Measurements from ENCODE around the gene MAFG. TPM values are rescaled to one million over a fixed set of nuclear protein-coding genes. Genes with fewer than 3 reads are reported as not detected.

Gene MAFG
- total and polyA plus RNA-seq, 2 of the 13 experiments (the other 11 are each of a cell fraction or from before 2014, with no cell fraction given): 14.5 to 20.0 TPM

GRCh38 chr17:81960130-81960958 lies 32.8 kb upstream of the MAFG start (continued):
- peak; percentile 34 for TF ChIP-seq ARID4A (CRISPR knock-in tag; IDR thresholded peaks at IDR 0.05; ENCODE audit: borderline replicate concordance)
- TF ChIP-seq ZNF772 (CRISPR knock-in tag; IDR thresholded peaks at IDR 0.05): peak; percentile 62; the same call in 1 of the 2 replicates
- 0 out of 2 replicates have a peak, but pooled peaks have one; percentile 25 for TF ChIP-seq PAWR (CRISPR knock-in tag; IDR thresholded peaks at IDR 0.05; ENCODE audit: borderline replicate concordance)
- no peak for TF ChIP-seq HNF4A (CRISPR knock-in tag; IDR thresholded peaks at IDR 0.05)
- peak; percentile 58 for TF ChIP-seq HNRNPK (IDR thresholded peaks at IDR 0.05; ENCODE audit: low read depth, low read length, poor library complexity, severe bottlenecking)
- TF ChIP-seq AFF4 (CRISPR knock-in tag; IDR thresholded peaks at IDR 0.05): peak; percentile 96
- peak; percentile 77; the same call in 1 of the 2 replicates for TF ChIP-seq ZNF234 (CRISPR knock-in tag; conservative IDR thresholded peaks at IDR 0.05)
- TF ChIP-seq MTERF4 (CRISPR knock-in tag; IDR thresholded peaks at IDR 0.05): no peak
- TF ChIP-seq ATF3 (CRISPR knock-in tag; IDR thresholded peaks at IDR 0.05): peak; percentile 2; the same call in 1 of the 2 replicates
- TF ChIP-seq ETV5 (CRISPR knock-in tag; IDR thresholded peaks at IDR 0.05; ENCODE audit: borderline replicate concordance): 0 out of 2 replicates have a peak, but pooled peaks have one; percentile 36
- TF ChIP-seq ZNF33B (CRISPR knock-in tag; IDR thresholded peaks at IDR 0.05): peak; percentile 81; the same call in 1 of the 2 replicates
- TF ChIP-seq TOPORS (CRISPR knock-in tag; IDR thresholded peaks at IDR 0.05): no peak
- no peak for TF ChIP-seq ZNF7 (CRISPR knock-in tag; IDR thresholded peaks at IDR 0.05)
- 0 out of 2 replicates have a peak, but pooled peaks have one; percentile 6 for TF ChIP-seq ZNF607 (CRISPR knock-in tag; IDR thresholded peaks at IDR 0.05; ENCODE audit: borderline replicate concordance)
- peak; percentile 50; the same call in 1 of the 2 replicates for TF ChIP-seq ZNF879 (CRISPR knock-in tag; IDR thresholded peaks at IDR 0.05)
- TF ChIP-seq HMGXB4 (CRISPR knock-in tag; IDR thresholded peaks at IDR 0.05; ENCODE audit: borderline replicate concordance in 1 of 2, low read depth in 1 of 2): peak in 1 of 2 experiments; percentile 85; a peak in 3 of 4 replicates

Data from HepG2 (cell line).